Tibial artery (tissue), 4 donors: ENCODE data around the gene TNFSF4.

Experiments
- DNase-seq, 2 donors: peaks; one replicate each; pipeline ENCODE4 v3.0.0-alpha.2; 2019
- H3K27ac ChIP-seq, 2 donors: fragments of 200-600 bp; sonication (generic) in 1 of 2; 1 replicate in 1 of 2; 2 replicates in 1 of 2; pipeline ENCODE4 v1.5.1; 2018 to 2019; ENCODE audit warnings: mild to moderate bottlenecking in 1 of 2
- H3K27me3 ChIP-seq, 2 donors: fragments of 200-600 bp; sonication (generic) in 1 of 2; one replicate each; pipeline versions ENCODE4 v1.5.1 to v1.6.0; 2016 to 2019
- H3K36me3 ChIP-seq, 3 donors: fragments of 200-600 bp; sonication (generic) in 2 of 3; one replicate each; pipeline ENCODE4 v1.5.1; 2016 to 2019; ENCODE audit warnings: mild to moderate bottlenecking in 2 of 3
- H3K4me1 ChIP-seq, 4 donors: fragments of 200-600 bp; sonication (generic) in 2 of 4; 1 replicate in 3 of 4; 2 replicates in 1 of 4; pipeline ENCODE4 v1.5.1; 2016 to 2019
- H3K4me3 ChIP-seq, 2 donors: fragments of 200-600 bp; sonication (generic) in 1 of 2; 1 replicate in 1 of 2; 2 replicates in 1 of 2; pipeline ENCODE4 v1.5.1; 2018 to 2019; ENCODE audit warnings: mild to moderate bottlenecking in 2 of 2
- H3K9me3 ChIP-seq, 3 donors: fragments of 200-600 bp; sonication (generic) in 1 of 3; one replicate each; pipeline ENCODE4 v1.5.1; 2016 to 2019
- intact Hi-C: fragments of 100-400 bp; cut with DNase I; formaldehyde crosslinking; loops from one replicate; pipeline ENCODE4 v1.15.0; 2023; ENCODE audit warnings: low total_unique reads
- TF ChIP-seq, protein P1 (sequence below), 2 experiments: fragments of 200-600 bp in 1 of 2; fragments of 450-650 bp in 1 of 2; IDR thresholded peaks; one replicate each; pipeline ENCODE4 v1.5.1; 2017 to 2019; ENCODE audit warnings: antibody characterized with exemption in 2 of 2, mild to moderate bottlenecking in 1 of 2, moderate library complexity in 1 of 2

The TNFSF4 gene

DNA sequence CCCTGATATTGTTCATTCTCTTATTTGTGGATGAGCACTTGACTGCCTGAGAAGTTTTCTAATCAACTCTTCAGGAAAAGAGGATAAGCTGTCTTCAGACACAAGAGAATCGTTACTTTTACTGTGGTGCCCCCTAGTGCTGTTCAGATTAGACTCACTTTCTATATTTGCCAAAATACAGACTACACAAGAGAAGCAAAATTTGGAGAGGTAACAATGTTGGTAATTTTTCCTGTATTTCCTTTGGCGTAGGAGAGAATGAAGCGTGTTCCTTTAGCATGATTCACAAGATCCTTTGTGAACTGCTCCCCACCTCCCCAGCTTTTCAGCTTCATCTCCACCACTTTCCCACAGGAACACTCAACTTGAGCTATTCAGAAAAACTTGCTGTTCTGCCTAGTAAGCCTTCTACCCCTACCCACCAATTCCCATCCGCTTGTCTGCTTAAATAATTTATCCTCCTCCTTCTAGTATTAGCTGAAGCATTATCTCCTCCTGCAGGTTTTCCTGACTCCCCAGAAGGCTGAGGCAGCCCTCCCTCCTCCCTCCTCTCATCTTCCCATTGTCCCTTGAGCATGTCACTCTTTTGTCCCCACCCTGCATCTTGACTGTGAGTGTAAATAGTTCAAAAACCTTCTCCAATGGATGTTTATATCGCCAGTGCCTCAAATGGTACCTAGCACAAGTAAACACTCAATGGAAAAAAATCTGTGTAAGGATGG is 4.5 kb downstream of the TNFSF4 start:
- Histone ChIP-seq H3K36me3 (no peaks in the 10 kb centered on the region), H3K27ac (no peak overlapping the region), H3K9me3 (no peaks in the 10 kb centered on the region), H3K27me3 (no peaks in the 10 kb centered on the region), H3K4me3 (no peak overlapping the region), H3K4me1 (peaks cover 0 to 14% (median 8%) of the 10 kb centered on the region in 4 donors)
- intact Hi-C loops: loop anchor here (5.0 kb wide), 1 partner anchor 380 kb away; no protein-coding TSS in a partner anchor
- no peak for DNase-seq
- TF ChIP-seq, protein P1, sequence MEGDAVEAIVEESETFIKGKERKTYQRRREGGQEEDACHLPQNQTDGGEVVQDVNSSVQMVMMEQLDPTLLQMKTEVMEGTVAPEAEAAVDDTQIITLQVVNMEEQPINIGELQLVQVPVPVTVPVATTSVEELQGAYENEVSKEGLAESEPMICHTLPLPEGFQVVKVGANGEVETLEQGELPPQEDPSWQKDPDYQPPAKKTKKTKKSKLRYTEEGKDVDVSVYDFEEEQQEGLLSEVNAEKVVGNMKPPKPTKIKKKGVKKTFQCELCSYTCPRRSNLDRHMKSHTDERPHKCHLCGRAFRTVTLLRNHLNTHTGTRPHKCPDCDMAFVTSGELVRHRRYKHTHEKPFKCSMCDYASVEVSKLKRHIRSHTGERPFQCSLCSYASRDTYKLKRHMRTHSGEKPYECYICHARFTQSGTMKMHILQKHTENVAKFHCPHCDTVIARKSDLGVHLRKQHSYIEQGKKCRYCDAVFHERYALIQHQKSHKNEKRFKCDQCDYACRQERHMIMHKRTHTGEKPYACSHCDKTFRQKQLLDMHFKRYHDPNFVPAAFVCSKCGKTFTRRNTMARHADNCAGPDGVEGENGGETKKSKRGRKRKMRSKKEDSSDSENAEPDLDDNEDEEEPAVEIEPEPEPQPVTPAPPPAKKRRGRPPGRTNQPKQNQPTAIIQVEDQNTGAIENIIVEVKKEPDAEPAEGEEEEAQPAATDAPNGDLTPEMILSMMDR (IDR thresholded peaks at IDR 0.05): peak; percentile 67 to 78

GRCh38 chr1:173201969-173202368 is 5.2 kb downstream of the TNFSF4 start:
- DNase-seq: no peak
- no peaks in the 10 kb centered on the region for H3K36me3 ChIP-seq
- intact Hi-C loops: loop anchor here (5.0 kb wide), 1 partner anchor 380 kb away; no protein-coding TSS in a partner anchor

GRCh38 chr1:173195596-173196088 is 11.5 kb downstream of the TNFSF4 start:
- H3K4me1 ChIP-seq: peaks cover 0 to 10% (median 7%) of the 10 kb centered on the region in 4 donors
- H3K9me3 ChIP-seq: no peaks in the 10 kb centered on the region
- TF ChIP-seq, protein P1 (IDR thresholded peaks at IDR 0.05): no peak
- no peak for DNase-seq
- H3K36me3 ChIP-seq: no peaks in the 10 kb centered on the region
- H3K27ac ChIP-seq: no peak overlapping the region
- intact Hi-C loops: loop anchor here (10.0 kb wide), 1 partner anchor 661 kb away; the partner anchor contains the start of gene SUCO
- H3K27me3 ChIP-seq: no peaks in the 10 kb centered on the region
- H3K4me3 ChIP-seq: no peak overlapping the region

More at GRCh38 chr1:173201969-173202368, 5.2 kb downstream of the TNFSF4 start:
- TF ChIP-seq, protein P1 (IDR thresholded peaks at IDR 0.05): no peak
- Histone ChIP-seq H3K9me3 (no peaks in the 10 kb centered on the region), H3K4me1 (peaks cover 0 to 8% (median 4%) of the 10 kb centered on the region in 4 donors), H3K27ac (no peak overlapping the region), H3K27me3 (no peaks in the 10 kb centered on the region), H3K4me3 (no peak overlapping the region)

DNA sequence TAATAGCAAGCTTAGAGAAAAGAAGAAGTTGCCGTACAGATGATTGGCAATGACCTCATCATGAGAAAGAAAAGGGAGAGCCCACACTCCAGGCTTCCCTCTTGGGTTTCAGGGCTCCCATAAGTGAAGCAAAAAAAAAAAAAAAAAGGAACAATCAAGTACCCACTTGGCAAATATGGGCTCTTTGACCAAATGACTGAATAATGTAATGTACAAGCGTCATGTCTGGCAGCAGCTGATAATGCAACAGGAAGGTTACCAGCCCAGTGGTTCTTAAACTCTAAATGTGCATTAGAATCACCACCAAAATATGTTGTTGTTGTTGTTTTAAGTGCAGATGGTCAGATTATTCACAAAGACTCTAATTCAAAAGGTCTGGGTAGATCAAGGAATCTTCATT is 13.5 kb downstream of the TNFSF4 start:
- Histone ChIP-seq H3K36me3 (no peaks in the 10 kb centered on the region), H3K9me3 (no peaks in the 10 kb centered on the region), H3K27me3 (no peaks in the 10 kb centered on the region), H3K4me3 (no peak overlapping the region), H3K4me1 (peaks cover 0 to 23% (median 19%) of the 10 kb centered on the region in 4 donors), H3K27ac (no peak overlapping the region)
- no peak for DNase-seq
- TF ChIP-seq, protein P1 (IDR thresholded peaks at IDR 0.05): no peak
- intact Hi-C loops: loop anchor here (10.0 kb wide), 1 partner anchor 659 kb away; the partner anchor contains the start of gene SUCO

GRCh38 chr1:173191011-173191705 is 16.0 kb downstream of the TNFSF4 start:
- H3K4me1 ChIP-seq: peaks cover 0 to 23% (median 19%) of the 10 kb centered on the region in 4 donors
- no peaks in the 10 kb centered on the region for H3K27me3 ChIP-seq
- TF ChIP-seq, protein P1 (IDR thresholded peaks at IDR 0.05): no peak
- intact Hi-C loops: loop anchor here (10.0 kb wide), 1 partner anchor 656 kb away; the partner anchor contains the start of gene SUCO
- H3K36me3 ChIP-seq: no peaks in the 10 kb centered on the region
- H3K27ac ChIP-seq: peak overlapping the region; percentile 56 to 71
- H3K9me3 ChIP-seq: no peaks in the 10 kb centered on the region
- H3K4me3 ChIP-seq: no peak overlapping the region
- DNase-seq: no peak
